ENCODE results near the gene NCAM1.
A peak's percentile ranks its signal among the peaks of the same experiment; 100 is the strongest.

GRCh38 chr11:112963368-112963955 is 2.2 kb downstream of the NCAM1 start:
- no peak for TF ChIP-seq CTCF (IDR thresholded peaks at IDR 0.05 in 4 of 5, conservative IDR thresholded peaks at IDR 0.05 in 1 of 5)
- peak in 1 of 2 donors; percentile 2 for TF ChIP-seq POLR2A (IDR thresholded peaks at IDR 0.05)

All from gastrocnemius medialis (tissue), 4 donors.